Measurements from ENCODE around the gene PTGES3.

The PTGES3 gene

GRCh38 chr12:56716933-56717880 lies 29.1 kb upstream of the PTGES3 start:
- TF ChIP-seq BACH2 (CRISPR knock-in tag; IDR thresholded peaks at IDR 0.05; ENCODE audit: borderline replicate concordance) (no peak), PPARA (CRISPR knock-in tag; IDR thresholded peaks at IDR 0.05; ENCODE audit: borderline replicate concordance) (no peak), ZNF565 (CRISPR knock-in tag; conservative IDR thresholded peaks at IDR 0.05; ENCODE audit: low read depth) (no peak)
- ATAC-seq: no peak

DNA sequence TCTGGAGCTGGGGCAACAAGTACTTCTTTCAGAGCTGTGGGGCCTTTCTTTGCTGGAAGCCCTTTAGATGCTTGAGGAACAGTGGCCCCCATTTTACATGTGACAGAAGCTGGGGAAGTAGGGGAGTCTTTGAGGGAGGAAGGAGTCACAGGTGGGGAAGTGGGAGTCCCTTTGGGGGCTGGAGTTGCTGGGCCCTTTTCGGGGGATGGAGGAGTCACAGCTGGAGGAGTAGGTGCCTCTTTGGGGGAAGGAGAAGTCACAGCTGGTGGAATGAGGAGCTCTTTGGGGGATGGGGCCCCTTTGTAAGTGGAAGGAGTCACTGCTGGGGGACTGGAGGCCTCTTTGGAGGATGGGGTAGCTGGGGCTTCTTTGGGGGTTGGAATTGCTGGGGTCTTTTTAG lies 28.4 kb upstream of the PTGES3 start:
- TF ChIP-seq ZNF565 (CRISPR knock-in tag; conservative IDR thresholded peaks at IDR 0.05; ENCODE audit: low read depth): no peak
- TF ChIP-seq ARNTL (CRISPR knock-in tag; IDR thresholded peaks at IDR 0.05; ENCODE audit: borderline replicate concordance, low read depth): no peak
- no peak for TF ChIP-seq TCF4 (CRISPR knock-in tag; IDR thresholded peaks at IDR 0.05; ENCODE audit: borderline replicate concordance)
- no peak for TF ChIP-seq PPARA (CRISPR knock-in tag; IDR thresholded peaks at IDR 0.05; ENCODE audit: borderline replicate concordance)
- TF ChIP-seq ZNF70 (CRISPR knock-in tag; IDR thresholded peaks at IDR 0.05): no peak
- no peak for TF ChIP-seq CSDC2 (CRISPR knock-in tag; IDR thresholded peaks at IDR 0.05)
- TF ChIP-seq OSR1 (CRISPR knock-in tag; IDR thresholded peaks at IDR 0.05): no peak
- TF ChIP-seq SNAI2 (CRISPR knock-in tag; IDR thresholded peaks at IDR 0.05): no peak
- no peak for TF ChIP-seq TOX (CRISPR knock-in tag; IDR thresholded peaks at IDR 0.05; ENCODE audit: borderline replicate concordance)
- no peak for TF ChIP-seq CSRNP3 (CRISPR knock-in tag; IDR thresholded peaks at IDR 0.05)
- no peak for TF ChIP-seq BACH2 (CRISPR knock-in tag; IDR thresholded peaks at IDR 0.05; ENCODE audit: borderline replicate concordance)
- no peak for TF ChIP-seq ISL1 (CRISPR knock-in tag; IDR thresholded peaks at IDR 0.05)
- ATAC-seq: no peak

GRCh38 chr12:56715798-56716197 lies 27.7 kb upstream of the PTGES3 start:
- TF ChIP-seq ZFP30 (CRISPR knock-in tag; IDR thresholded peaks at IDR 0.05): no peak
- TF ChIP-seq TOX (CRISPR knock-in tag; IDR thresholded peaks at IDR 0.05; ENCODE audit: borderline replicate concordance): no peak
- no peak for TF ChIP-seq ZFP3 (CRISPR knock-in tag; IDR thresholded peaks at IDR 0.05)
- TF ChIP-seq BACH2 (CRISPR knock-in tag; IDR thresholded peaks at IDR 0.05; ENCODE audit: borderline replicate concordance): no peak
- no peak for ATAC-seq

GRCh38 chr12:56714431-56714929 lies 26.4 kb upstream of the PTGES3 start:
- TF ChIP-seq ZC3H10 (CRISPR knock-in tag; IDR thresholded peaks at IDR 0.05) (no peak), ARNTL (CRISPR knock-in tag; IDR thresholded peaks at IDR 0.05; ENCODE audit: borderline replicate concordance, low read depth) (no peak), CREB5 (CRISPR knock-in tag; IDR thresholded peaks at IDR 0.05; ENCODE audit: low read depth) (no peak), OSR1 (CRISPR knock-in tag; IDR thresholded peaks at IDR 0.05) (no peak), CSRNP3 (CRISPR knock-in tag; IDR thresholded peaks at IDR 0.05) (no peak), GLIS3 (CRISPR knock-in tag; IDR thresholded peaks at IDR 0.05) (no peak), ZNF8 (CRISPR knock-in tag; IDR thresholded peaks at IDR 0.05) (no peak)
- TF ChIP-seq, protein P1, sequence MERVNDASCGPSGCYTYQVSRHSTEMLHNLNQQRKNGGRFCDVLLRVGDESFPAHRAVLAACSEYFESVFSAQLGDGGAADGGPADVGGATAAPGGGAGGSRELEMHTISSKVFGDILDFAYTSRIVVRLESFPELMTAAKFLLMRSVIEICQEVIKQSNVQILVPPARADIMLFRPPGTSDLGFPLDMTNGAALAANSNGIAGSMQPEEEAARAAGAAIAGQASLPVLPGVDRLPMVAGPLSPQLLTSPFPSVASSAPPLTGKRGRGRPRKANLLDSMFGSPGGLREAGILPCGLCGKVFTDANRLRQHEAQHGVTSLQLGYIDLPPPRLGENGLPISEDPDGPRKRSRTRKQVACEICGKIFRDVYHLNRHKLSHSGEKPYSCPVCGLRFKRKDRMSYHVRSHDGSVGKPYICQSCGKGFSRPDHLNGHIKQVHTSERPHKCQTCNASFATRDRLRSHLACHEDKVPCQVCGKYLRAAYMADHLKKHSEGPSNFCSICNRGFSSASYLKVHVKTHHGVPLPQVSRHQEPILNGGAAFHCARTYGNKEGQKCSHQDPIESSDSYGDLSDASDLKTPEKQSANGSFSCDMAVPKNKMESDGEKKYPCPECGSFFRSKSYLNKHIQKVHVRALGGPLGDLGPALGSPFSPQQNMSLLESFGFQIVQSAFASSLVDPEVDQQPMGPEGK (CRISPR knock-in tag; IDR thresholded peaks at IDR 0.05; ENCODE audit: borderline replicate concordance): no peak
- no peak for ATAC-seq

GRCh38 chr12:56713345-56713744 lies 25.3 kb upstream of the PTGES3 start:
- no peak for ATAC-seq
- TF ChIP-seq CSDC2 (CRISPR knock-in tag; IDR thresholded peaks at IDR 0.05) (no peak), ZFP30 (CRISPR knock-in tag; IDR thresholded peaks at IDR 0.05) (no peak), ZNF70 (CRISPR knock-in tag; IDR thresholded peaks at IDR 0.05) (no peak), SNAI2 (CRISPR knock-in tag; IDR thresholded peaks at IDR 0.05) (no peak), CREB5 (CRISPR knock-in tag; IDR thresholded peaks at IDR 0.05; ENCODE audit: low read depth) (no peak), BACH2 (CRISPR knock-in tag; IDR thresholded peaks at IDR 0.05; ENCODE audit: borderline replicate concordance) (no peak), ZNF565 (CRISPR knock-in tag; conservative IDR thresholded peaks at IDR 0.05; ENCODE audit: low read depth) (no peak), GLIS3 (CRISPR knock-in tag; IDR thresholded peaks at IDR 0.05) (no peak), ISL1 (CRISPR knock-in tag; IDR thresholded peaks at IDR 0.05) (no peak)
- TF ChIP-seq, protein P1 (CRISPR knock-in tag; IDR thresholded peaks at IDR 0.05; ENCODE audit: borderline replicate concordance): no peak
- TF ChIP-seq, protein P2, sequence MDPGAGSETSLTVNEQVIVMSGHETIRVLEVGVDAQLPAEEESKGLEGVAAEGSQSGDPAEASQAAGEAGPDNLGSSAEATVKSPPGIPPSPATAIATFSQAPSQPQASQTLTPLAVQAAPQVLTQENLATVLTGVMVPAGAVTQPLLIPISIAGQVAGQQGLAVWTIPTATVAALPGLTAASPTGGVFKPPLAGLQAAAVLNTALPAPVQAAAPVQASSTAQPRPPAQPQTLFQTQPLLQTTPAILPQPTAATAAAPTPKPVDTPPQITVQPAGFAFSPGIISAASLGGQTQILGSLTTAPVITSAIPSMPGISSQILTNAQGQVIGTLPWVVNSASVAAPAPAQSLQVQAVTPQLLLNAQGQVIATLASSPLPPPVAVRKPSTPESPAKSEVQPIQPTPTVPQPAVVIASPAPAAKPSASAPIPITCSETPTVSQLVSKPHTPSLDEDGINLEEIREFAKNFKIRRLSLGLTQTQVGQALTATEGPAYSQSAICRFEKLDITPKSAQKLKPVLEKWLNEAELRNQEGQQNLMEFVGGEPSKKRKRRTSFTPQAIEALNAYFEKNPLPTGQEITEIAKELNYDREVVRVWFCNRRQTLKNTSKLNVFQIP (CRISPR knock-in tag; IDR thresholded peaks at IDR 0.05; ENCODE audit: borderline replicate concordance, low read depth): no peak
